ENCODE results near the gene PSMA2. TPM values are rescaled to one million over a fixed set of nuclear protein-coding genes. Genes with fewer than 3 reads are reported as not detected.

Gene PSMA2
- total RNA-seq, 1 donor from 2014 or later: 77.7 TPM

DNA sequence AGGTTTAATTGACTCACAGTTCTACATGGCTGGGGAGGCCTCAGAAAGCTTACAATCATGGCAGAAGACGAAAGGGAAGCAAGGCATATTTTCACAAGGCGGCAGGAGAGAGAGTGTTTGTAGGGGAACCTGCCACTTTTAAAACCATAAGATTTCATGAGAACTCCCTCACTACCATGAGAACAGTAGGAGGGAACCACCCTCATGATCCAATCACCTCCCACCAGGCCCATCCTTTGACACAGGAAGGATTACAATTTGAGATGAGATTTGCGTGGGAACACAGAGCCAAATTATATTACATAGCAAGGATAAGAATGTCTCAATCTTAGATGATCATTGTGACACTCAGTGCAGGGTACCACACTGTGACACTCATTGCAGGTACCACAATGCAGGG lies 44.4 kb upstream of the PSMA2 start:
- intact Hi-C loops (cut with micrococcal nuclease): no loop called here
- TF ChIP-seq, protein P1, sequence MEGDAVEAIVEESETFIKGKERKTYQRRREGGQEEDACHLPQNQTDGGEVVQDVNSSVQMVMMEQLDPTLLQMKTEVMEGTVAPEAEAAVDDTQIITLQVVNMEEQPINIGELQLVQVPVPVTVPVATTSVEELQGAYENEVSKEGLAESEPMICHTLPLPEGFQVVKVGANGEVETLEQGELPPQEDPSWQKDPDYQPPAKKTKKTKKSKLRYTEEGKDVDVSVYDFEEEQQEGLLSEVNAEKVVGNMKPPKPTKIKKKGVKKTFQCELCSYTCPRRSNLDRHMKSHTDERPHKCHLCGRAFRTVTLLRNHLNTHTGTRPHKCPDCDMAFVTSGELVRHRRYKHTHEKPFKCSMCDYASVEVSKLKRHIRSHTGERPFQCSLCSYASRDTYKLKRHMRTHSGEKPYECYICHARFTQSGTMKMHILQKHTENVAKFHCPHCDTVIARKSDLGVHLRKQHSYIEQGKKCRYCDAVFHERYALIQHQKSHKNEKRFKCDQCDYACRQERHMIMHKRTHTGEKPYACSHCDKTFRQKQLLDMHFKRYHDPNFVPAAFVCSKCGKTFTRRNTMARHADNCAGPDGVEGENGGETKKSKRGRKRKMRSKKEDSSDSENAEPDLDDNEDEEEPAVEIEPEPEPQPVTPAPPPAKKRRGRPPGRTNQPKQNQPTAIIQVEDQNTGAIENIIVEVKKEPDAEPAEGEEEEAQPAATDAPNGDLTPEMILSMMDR (IDR thresholded peaks at IDR 0.05; ENCODE audit: borderline replicate concordance): no peak
- no peak for DNase-seq
- Histone ChIP-seq H3K27ac (replicated peaks) (no peak overlapping the region), H3K4me3 (no peak overlapping the region), H3K36me3 (no peaks in the 10 kb centered on the region), H3K27me3 (ENCODE audit: low read depth) (no peaks in the 10 kb centered on the region), H3K4me1 (peaks cover 12% of the 10 kb centered on the region), H3K9me3 (replicated peaks) (no peaks in the 10 kb centered on the region)

DNA sequence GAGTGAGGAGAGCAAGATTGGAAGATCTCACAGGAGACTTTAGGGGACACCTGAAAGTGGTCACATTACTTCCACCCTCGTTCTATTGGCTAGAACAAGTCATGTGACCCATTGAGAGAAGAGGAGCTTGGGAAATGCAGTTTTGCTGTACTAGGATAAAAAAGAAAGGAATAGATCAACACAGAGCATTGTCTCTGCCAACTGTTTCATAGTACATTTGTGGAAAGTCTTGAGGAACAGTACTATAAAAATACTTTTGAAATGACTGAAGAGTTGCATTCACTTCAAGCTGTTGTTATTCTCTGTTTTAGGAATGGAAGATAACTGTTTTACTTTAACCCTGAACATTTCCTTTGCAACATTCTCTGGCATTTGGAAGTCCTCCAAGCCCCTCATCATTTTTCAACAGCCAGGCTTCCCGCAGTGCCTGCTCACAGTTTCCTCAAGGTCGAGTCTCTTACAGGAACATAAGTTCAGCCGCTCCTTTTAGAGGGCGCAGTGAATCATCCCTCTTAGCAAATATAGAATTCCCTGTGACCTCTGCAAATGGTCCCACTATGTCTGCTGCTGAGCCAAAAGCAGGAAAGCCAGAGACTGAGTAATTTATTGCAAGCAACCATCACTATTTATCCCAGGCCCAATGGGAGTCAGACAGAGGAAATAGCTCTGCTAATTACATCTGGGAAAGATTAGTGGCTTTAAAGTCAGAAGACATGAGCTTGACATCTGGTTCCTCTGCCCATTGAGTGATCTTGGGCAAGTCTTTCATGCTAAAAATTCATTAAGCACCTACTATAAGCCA lies 40.9 kb upstream of the PSMA2 start:
- Histone ChIP-seq H3K4me3 (no peak overlapping the region), H3K27me3 (ENCODE audit: low read depth) (no peaks in the 10 kb centered on the region), H3K4me1 (peaks cover 12% of the 10 kb centered on the region), H3K36me3 (no peaks in the 10 kb centered on the region), H3K9me3 (replicated peaks) (no peaks in the 10 kb centered on the region), H3K27ac (replicated peaks) (peak overlapping the region; percentile 54)
- TF ChIP-seq, protein P1 (IDR thresholded peaks at IDR 0.05; ENCODE audit: borderline replicate concordance): no peak
- no peak for DNase-seq
- intact Hi-C loops (cut with micrococcal nuclease): no loop called here

DNA sequence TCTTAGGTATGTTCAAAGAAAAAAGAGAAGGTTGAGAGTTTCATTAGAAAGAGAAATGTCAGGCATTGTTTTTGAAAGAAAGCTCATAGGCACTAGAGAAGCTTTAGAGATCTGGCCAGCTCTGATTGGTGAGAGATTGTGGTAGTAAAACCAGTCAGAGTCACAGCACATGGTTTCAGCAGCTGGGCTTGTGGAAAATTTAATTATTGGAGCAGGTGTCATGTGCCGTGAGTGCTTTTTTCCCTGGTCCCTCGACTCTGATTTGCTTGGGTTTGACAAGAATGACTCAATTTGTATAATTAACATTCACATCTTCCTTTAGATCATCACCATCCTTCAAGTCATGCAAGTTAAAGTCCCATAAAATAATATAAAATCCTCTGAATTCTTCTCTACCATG lies 35.4 kb upstream of the PSMA2 start:
- Histone ChIP-seq H3K4me1 (peaks cover 16% of the 10 kb centered on the region), H3K9me3 (replicated peaks) (no peaks in the 10 kb centered on the region), H3K4me3 (no peak overlapping the region), H3K27me3 (ENCODE audit: low read depth) (no peaks in the 10 kb centered on the region), H3K27ac (replicated peaks) (no peak overlapping the region), H3K36me3 (no peaks in the 10 kb centered on the region)
- DNase-seq: no peak
- intact Hi-C loops (cut with micrococcal nuclease): no loop called here
- TF ChIP-seq, protein P1 (IDR thresholded peaks at IDR 0.05; ENCODE audit: borderline replicate concordance): no peak

DNA sequence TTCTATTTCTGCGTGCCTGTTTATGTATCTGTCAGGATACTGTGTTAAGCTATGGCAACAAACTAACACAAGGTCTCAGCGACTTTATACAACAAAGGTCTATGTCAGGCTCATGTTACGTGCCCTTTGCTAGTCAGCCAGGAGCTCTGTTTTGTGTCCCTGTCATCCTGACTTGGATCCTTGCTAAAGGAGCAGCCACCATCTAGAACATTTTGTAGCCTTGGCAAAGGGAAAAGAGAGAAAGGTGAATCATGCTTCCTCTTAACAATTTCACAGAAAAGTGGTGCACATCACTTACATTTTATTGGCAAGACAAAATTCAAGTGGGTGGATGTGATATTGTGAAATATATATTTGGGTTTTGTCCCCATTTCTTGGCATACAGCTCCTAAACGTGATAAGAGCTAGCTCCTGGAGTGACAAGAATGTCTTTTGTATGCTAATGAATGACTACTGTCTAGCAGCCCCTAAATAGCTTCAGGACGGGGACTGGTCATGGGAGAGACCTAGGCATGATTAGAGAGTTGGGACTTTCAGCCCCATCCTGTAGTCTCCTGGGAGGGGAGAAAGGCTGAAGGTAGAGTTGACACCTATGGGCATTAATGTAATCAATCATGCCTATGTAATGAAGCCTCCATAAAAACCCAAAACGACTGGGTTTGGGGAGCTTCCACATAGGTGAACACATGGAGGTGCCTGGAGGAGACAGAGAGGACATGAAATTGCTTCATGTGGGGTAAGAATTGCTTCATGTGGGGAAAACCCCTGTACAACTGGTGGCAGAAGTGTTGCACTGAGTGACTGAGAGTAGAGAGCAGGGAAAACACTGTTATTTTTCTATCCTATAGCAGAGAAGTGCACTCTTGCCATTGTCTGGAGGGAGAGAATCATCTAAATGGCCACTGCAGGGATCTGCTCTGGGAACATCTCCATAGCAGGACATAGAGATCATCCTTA lies 33.2 kb upstream of the PSMA2 start:
- Histone ChIP-seq H3K4me1 (peaks cover 15% of the 10 kb centered on the region), H3K27ac (replicated peaks) (peak overlapping the region; percentile 79), H3K36me3 (no peaks in the 10 kb centered on the region), H3K27me3 (ENCODE audit: low read depth) (no peaks in the 10 kb centered on the region), H3K9me3 (replicated peaks) (no peaks in the 10 kb centered on the region), H3K4me3 (no peak overlapping the region)
- TF ChIP-seq, protein P1 (IDR thresholded peaks at IDR 0.05; ENCODE audit: borderline replicate concordance): no peak
- peak; percentile 22 for DNase-seq
- intact Hi-C loops (cut with micrococcal nuclease): no loop called here

DNA sequence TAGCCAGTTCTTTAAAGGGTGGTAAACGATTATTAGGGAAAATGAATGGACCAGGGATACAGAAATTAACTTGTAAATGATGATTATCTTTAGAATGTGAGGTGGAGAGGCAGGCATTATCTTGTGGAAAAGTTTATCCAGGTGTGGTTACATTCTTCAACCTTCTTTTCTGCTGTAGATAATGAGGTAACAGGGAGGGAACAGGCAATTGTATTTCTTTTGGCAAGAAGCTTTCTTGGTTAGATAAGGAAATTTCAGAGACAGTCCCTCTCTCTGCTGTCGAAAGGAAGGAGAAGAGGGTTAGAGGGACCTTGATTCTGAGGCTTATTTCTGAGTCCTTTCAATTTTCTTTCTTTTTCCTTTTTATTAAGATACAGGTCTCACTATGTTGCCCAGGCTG lies 32.3 kb upstream of the PSMA2 start:
- Histone ChIP-seq H3K27me3 (ENCODE audit: low read depth) (no peaks in the 10 kb centered on the region), H3K4me3 (no peak overlapping the region), H3K4me1 (peaks cover 15% of the 10 kb centered on the region), H3K27ac (replicated peaks) (peak overlapping the region; percentile 79), H3K36me3 (no peaks in the 10 kb centered on the region), H3K9me3 (replicated peaks) (no peaks in the 10 kb centered on the region)
- DNase-seq: no peak
- intact Hi-C loops (cut with micrococcal nuclease): no loop called here
- TF ChIP-seq, protein P1 (IDR thresholded peaks at IDR 0.05; ENCODE audit: borderline replicate concordance): no peak

Data from left ventricle myocardium inferior (tissue), 1 donor.